HEK293 (cell line): ENCODE data around the gene LPCAT1.

ENCODE experiments used
- CTCF ChIA-PET: fragments of 350-600 bp; formaldehyde crosslinking; extraction: SDS; loops from one replicate; lab custom pipeline; 2021; ENCODE audit warnings: antibody characterized with exemption; lab: Yijun Ruan, JAX
- POLR2A ChIA-PET: fragments of 300-600 bp; formaldehyde crosslinking; extraction: SDS; loops from one replicate; lab custom pipeline; 2020; ENCODE audit warnings: antibody characterized with exemption, inconsistent platforms; lab: Yijun Ruan, JAX
- H3K27ac ChIP-seq: fragments of 200-500 bp; sonication (Bioruptor generic); 2 replicates; pipeline ENCODE4 v1.5.1; 2014; ENCODE audit warnings: low read depth, low read length, control low read depth, inconsistent platforms; ENCODE audit errors: extremely low read depth
- H3K36me3 ChIP-seq, 2 experiments: fragments of 200-500 bp in 1 of 2; sonication (Bioruptor generic) in 1 of 2; 1 replicate in 1 of 2; 2 replicates in 1 of 2; pipeline ENCODE4 v1.5.1; 2014 to 2017; ENCODE audit warnings: inconsistent platforms in 2 of 2, low read length in 2 of 2; ENCODE audit not compliant: control insufficient read depth in 2 of 2, insufficient read depth in 1 of 2
- H3K4me1 ChIP-seq: fragments of 200-500 bp; sonication (Bioruptor generic); 2 replicates; pipeline ENCODE4 v1.5.1; 2014; ENCODE audit warnings: mild to moderate bottlenecking, low read length, inconsistent platforms; ENCODE audit not compliant: control insufficient read depth, insufficient read depth
- H3K4me3 ChIP-seq: 2 replicates; pipeline ENCODE4 v1.5.1; 2011; ENCODE audit warnings: low read depth, mild to moderate bottlenecking, control low read depth, low read length, moderate library complexity
- H3K9me3 ChIP-seq: fragments of 200-500 bp; sonication (Bioruptor generic); 2 replicates; pipeline ENCODE4 v1.5.1; 2014; ENCODE audit warnings: low read depth, low read length, inconsistent platforms; ENCODE audit not compliant: control insufficient read depth, insufficient read depth
- GLI2 ChIP-seq: fragments of 450-650 bp; formaldehyde crosslinking; IDR thresholded peaks from 2 replicates; pipeline ENCODE4; 2017; ENCODE audit warnings: missing biosample characterization, missing genetic modification characterization, low read depth, borderline replicate concordance
- GLIS1 ChIP-seq: fragments of 450-650 bp; formaldehyde crosslinking; IDR thresholded peaks from 2 replicates; pipeline ENCODE4 v1.5.1; 2016; ENCODE audit warnings: missing biosample characterization, missing genetic modification characterization
- KLF1 ChIP-seq: fragments of 450-650 bp; formaldehyde crosslinking; IDR thresholded peaks from 2 replicates; pipeline ENCODE4 v1.5.1; 2016; ENCODE audit warnings: missing biosample characterization, missing genetic modification characterization
- MZF1 ChIP-seq: fragments of 450-650 bp; formaldehyde crosslinking; IDR thresholded peaks from 2 replicates; pipeline ENCODE4 v1.5.1; 2017; ENCODE audit warnings: missing biosample characterization, missing genetic modification characterization, borderline replicate concordance
- RBAK ChIP-seq: fragments of 450-650 bp; formaldehyde crosslinking; IDR thresholded peaks from 2 replicates; pipeline ENCODE4 v1.5.1; 2016; ENCODE audit warnings: missing biosample characterization, missing genetic modification characterization
- REPIN1 ChIP-seq: fragments of 450-650 bp; formaldehyde crosslinking; IDR thresholded peaks from 2 replicates; pipeline ENCODE4 v1.5.1; 2017; ENCODE audit warnings: missing biosample characterization, missing genetic modification characterization, low read depth
- SALL2 ChIP-seq: fragments of 450-650 bp; formaldehyde crosslinking; IDR thresholded peaks from 2 replicates; pipeline ENCODE4 v1.5.0; 2017; ENCODE audit warnings: missing biosample characterization, mild to moderate bottlenecking, missing genetic modification characterization, borderline replicate concordance
- SCRT1 ChIP-seq: fragments of 450-650 bp; formaldehyde crosslinking; IDR thresholded peaks from 2 replicates; pipeline ENCODE4 v1.5.1; 2016; ENCODE audit warnings: missing biosample characterization, missing genetic modification characterization, borderline replicate concordance
- SETDB1 ChIP-seq: IDR thresholded peaks from one replicate; pipeline ENCODE4 v1.6.1; 2017; ENCODE audit warnings: mild to moderate bottlenecking, low read length, moderate library complexity, mixed read lengths; ENCODE audit not compliant: insufficient read length
- SP3 ChIP-seq: fragments of 450-650 bp; formaldehyde crosslinking; IDR thresholded peaks from 2 replicates; pipeline ENCODE4 v1.5.1; 2016; ENCODE audit warnings: missing biosample characterization, missing genetic modification characterization
- TCF7L2 ChIP-seq: IDR thresholded peaks from 2 replicates; pipeline ENCODE4 v1.6.1; 2011; ENCODE audit warnings: low read depth, mild to moderate bottlenecking, inconsistent platforms, low read length, moderate library complexity, borderline replicate concordance
- ZBTB1 ChIP-seq: fragments of 450-650 bp; formaldehyde crosslinking; IDR thresholded peaks from 2 replicates; pipeline ENCODE4 v1.5.1; 2016; ENCODE audit warnings: missing biosample characterization, missing genetic modification characterization
- ZEB2 ChIP-seq: fragments of 450-650 bp; formaldehyde crosslinking; IDR thresholded peaks from 2 replicates; pipeline ENCODE4 v1.5.1; 2016; ENCODE audit warnings: missing biosample characterization, missing genetic modification characterization
- ZNF10 ChIP-seq: fragments of 450-650 bp; formaldehyde crosslinking; IDR thresholded peaks from 2 replicates; pipeline ENCODE4 v1.5.1; 2017; ENCODE audit warnings: missing biosample characterization, missing genetic modification characterization
- ZNF239 ChIP-seq: fragments of 450-650 bp; formaldehyde crosslinking; IDR thresholded peaks from 2 replicates; pipeline ENCODE4 v1.5.1; 2016; ENCODE audit warnings: missing biosample characterization, missing genetic modification characterization
- ZNF311 ChIP-seq: fragments of 450-650 bp; formaldehyde crosslinking; IDR thresholded peaks from 2 replicates; pipeline ENCODE4 v1.5.1; 2017; ENCODE audit warnings: missing biosample characterization, missing genetic modification characterization, borderline replicate concordance
- ZNF341 ChIP-seq: fragments of 450-650 bp; formaldehyde crosslinking; IDR thresholded peaks from 2 replicates; pipeline ENCODE4; 2016; ENCODE audit warnings: low read depth, missing biosample characterization, missing genetic modification characterization
- ZNF350 ChIP-seq: fragments of 450-650 bp; formaldehyde crosslinking; IDR thresholded peaks from 2 replicates; pipeline ENCODE4 v1.5.0; 2017; ENCODE audit warnings: missing biosample characterization, mild to moderate bottlenecking, missing genetic modification characterization
- ZNF391 ChIP-seq: fragments of 450-650 bp; formaldehyde crosslinking; IDR thresholded peaks from 2 replicates; pipeline ENCODE4 v1.5.1; 2016; ENCODE audit warnings: low read depth, missing biosample characterization, missing genetic modification characterization, borderline replicate concordance
- ZNF426 ChIP-seq: fragments of 450-650 bp; formaldehyde crosslinking; IDR thresholded peaks from 2 replicates; pipeline ENCODE4 v1.5.1; 2017; ENCODE audit warnings: missing biosample characterization, missing genetic modification characterization, mild to moderate bottlenecking, inconsistent platforms, moderate library complexity
- ZNF530 ChIP-seq: fragments of 450-650 bp; formaldehyde crosslinking; IDR thresholded peaks from 2 replicates; pipeline ENCODE4 v1.5.1; 2016; ENCODE audit warnings: low read depth, missing biosample characterization, missing genetic modification characterization
- ZNF561 ChIP-seq: fragments of 450-650 bp; IDR thresholded peaks from 2 replicates; pipeline ENCODE4 v1.5.1; 2018; ENCODE audit warnings: missing biosample characterization, missing genetic modification characterization, borderline replicate concordance
- ZNF664 ChIP-seq: fragments of 450-650 bp; formaldehyde crosslinking; IDR thresholded peaks from 2 replicates; pipeline ENCODE4 v1.5.1; 2016; ENCODE audit warnings: missing biosample characterization, missing genetic modification characterization
- ZNF747 ChIP-seq: fragments of 450-650 bp; formaldehyde crosslinking; IDR thresholded peaks from 2 replicates; pipeline ENCODE4 v1.5.1; 2016; ENCODE audit warnings: missing biosample characterization, missing genetic modification characterization
- ZNF76 ChIP-seq: fragments of 450-650 bp; formaldehyde crosslinking; IDR thresholded peaks from 2 replicates; pipeline ENCODE4; 2016; ENCODE audit warnings: low read depth, missing biosample characterization, missing genetic modification characterization, borderline replicate concordance
- ZNF777 ChIP-seq: fragments of 450-650 bp; formaldehyde crosslinking; IDR thresholded peaks from 2 replicates; pipeline ENCODE4 v1.5.1; 2017; ENCODE audit warnings: missing biosample characterization, missing genetic modification characterization, borderline replicate concordance
- ZNF792 ChIP-seq: fragments of 450-650 bp; formaldehyde crosslinking; IDR thresholded peaks from 2 replicates; pipeline ENCODE4 v1.5.1; 2016; ENCODE audit warnings: missing biosample characterization, missing genetic modification characterization
- ZSCAN30 ChIP-seq: fragments of 450-650 bp; IDR thresholded peaks from 2 replicates; pipeline ENCODE4 v1.5.1; 2018; ENCODE audit warnings: missing biosample characterization, mild to moderate bottlenecking, missing genetic modification characterization, moderate library complexity
- TF ChIP-seq, protein P1 (sequence below): fragments of 450-650 bp; formaldehyde crosslinking; IDR thresholded peaks from 2 replicates; pipeline ENCODE4 v1.5.1; 2016; ENCODE audit warnings: missing biosample characterization, missing genetic modification characterization
- TF ChIP-seq, protein P2 (sequence below): fragments of 450-650 bp; formaldehyde crosslinking; IDR thresholded peaks from 2 replicates; pipeline ENCODE4 v1.5.1; 2016; ENCODE audit warnings: missing biosample characterization, missing genetic modification characterization

LPCAT1 gene

DNA sequence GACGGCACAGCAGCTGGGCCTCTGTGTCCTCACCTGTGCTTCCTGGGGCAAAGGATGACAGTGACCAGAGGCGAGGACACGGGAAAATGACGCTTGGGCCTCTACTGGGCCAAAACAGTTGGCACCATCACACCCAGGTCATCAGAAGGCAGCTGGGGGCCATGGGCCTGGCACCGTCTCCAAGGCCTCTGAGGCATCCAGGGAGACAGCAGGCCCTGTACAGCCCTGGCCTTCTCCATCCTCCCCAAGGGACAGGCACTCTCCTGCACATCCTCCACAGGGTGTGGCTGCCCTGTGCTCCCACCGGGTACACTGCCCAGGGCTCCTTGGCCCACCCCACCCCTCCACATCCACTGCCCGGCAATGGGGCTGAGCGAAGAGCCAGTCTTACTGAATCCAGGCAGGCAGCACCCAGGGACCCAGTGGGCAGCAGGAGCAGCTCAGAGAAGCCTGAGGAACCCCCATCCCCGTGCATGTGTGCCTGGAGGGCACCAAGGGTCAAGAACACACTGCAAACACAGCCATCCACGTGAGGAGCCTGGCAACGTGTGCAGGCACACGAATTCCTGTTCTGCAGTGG, 4.0 kb downstream of the LPCAT1 start:
- CTCF ChIA-PET: interaction anchor here (0.6 kb wide), 1 partner anchor 191 kb away, joined by 3 read pairs; no protein-coding TSS in a partner anchor
- POLR2A ChIA-PET: interaction anchor here (0.6 kb wide), 1 partner anchor 1251 kb away, joined by 4 read pairs; no protein-coding TSS in a partner anchor
- peaks cover 27 to 53% of the 10 kb centered on the region in 2 experiments for H3K36me3 ChIP-seq

DNA sequence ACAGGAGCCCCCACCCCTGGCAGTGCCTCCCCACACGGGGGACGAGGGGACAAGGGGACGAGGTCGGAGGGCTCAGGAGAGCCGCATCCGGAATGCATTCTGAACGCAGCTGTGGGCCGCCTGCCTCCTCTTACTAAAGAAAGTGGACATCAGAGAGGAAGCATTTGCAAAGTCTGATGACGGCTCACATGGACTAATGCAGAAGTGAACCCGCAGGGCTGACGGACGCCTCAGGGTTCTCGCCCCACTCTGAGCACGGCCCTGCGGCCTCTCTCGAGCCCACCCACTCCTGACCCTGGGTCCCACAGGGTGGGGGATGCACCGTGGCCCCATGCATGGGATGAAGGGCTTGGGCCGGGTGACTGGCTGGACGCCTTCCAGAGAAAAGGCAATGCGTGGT, 5.9 kb downstream of the LPCAT1 start:
- no peak overlapping the region for H3K4me3 ChIP-seq
- no peak for TF ChIP-seq ZNF76
- no peak for TF ChIP-seq ZNF311 (tag by site-specific recombination)
- TF ChIP-seq ZEB2 (tag by site-specific recombination): no peak
- TF ChIP-seq, protein P1, sequence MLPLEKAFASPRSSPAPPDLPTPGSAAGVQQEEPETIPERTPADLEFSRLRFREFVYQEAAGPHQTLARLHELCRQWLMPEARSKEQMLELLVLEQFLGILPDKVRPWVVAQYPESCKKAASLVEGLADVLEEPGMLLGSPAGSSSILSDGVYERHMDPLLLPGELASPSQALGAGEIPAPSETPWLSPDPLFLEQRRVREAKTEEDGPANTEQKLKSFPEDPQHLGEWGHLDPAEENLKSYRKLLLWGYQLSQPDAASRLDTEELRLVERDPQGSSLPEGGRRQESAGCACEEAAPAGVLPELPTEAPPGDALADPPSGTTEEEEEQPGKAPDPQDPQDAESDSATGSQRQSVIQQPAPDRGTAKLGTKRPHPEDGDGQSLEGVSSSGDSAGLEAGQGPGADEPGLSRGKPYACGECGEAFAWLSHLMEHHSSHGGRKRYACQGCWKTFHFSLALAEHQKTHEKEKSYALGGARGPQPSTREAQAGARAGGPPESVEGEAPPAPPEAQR (tag by site-specific recombination): no peak
- no peak for TF ChIP-seq GLIS1
- TF ChIP-seq GLI2 (tag by site-specific recombination): no peak
- TF ChIP-seq ZNF341 (tag by site-specific recombination): no peak
- TF ChIP-seq ZNF391 (tag by site-specific recombination): no peak
- TF ChIP-seq RBAK: no peak
- TF ChIP-seq ZSCAN30 (tag by site-specific recombination): no peak
- TF ChIP-seq SETDB1: no peak
- POLR2A ChIA-PET: no interaction called here
- H3K9me3 ChIP-seq: no peaks in the 10 kb centered on the region
- no peak overlapping the region for H3K27ac ChIP-seq
- H3K36me3 ChIP-seq: peaks cover 27 to 72% of the 10 kb centered on the region in 2 experiments
- CTCF ChIA-PET: no interaction called here
- peaks cover 15% of the 10 kb centered on the region for H3K4me1 ChIP-seq

More for the DNA sequence above, 4.0 kb downstream of the LPCAT1 start:
- TF ChIP-seq, protein P2, sequence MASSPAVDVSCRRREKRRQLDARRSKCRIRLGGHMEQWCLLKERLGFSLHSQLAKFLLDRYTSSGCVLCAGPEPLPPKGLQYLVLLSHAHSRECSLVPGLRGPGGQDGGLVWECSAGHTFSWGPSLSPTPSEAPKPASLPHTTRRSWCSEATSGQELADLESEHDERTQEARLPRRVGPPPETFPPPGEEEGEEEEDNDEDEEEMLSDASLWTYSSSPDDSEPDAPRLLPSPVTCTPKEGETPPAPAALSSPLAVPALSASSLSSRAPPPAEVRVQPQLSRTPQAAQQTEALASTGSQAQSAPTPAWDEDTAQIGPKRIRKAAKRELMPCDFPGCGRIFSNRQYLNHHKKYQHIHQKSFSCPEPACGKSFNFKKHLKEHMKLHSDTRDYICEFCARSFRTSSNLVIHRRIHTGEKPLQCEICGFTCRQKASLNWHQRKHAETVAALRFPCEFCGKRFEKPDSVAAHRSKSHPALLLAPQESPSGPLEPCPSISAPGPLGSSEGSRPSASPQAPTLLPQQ: no peak
- no peak for TF ChIP-seq KLF1 (tag by site-specific recombination)
- no peak for TF ChIP-seq ZNF777
- no peak for TF ChIP-seq ZBTB1 (tag by site-specific recombination)
- TF ChIP-seq ZNF747 (tag by site-specific recombination): no peak
- no peak for TF ChIP-seq REPIN1 (tag by site-specific recombination)
- no peak for TF ChIP-seq ZNF239 (tag by site-specific recombination)
- TF ChIP-seq TCF7L2: no peak
- no peak for TF ChIP-seq SP3 (tag by site-specific recombination)
- TF ChIP-seq ZNF561: no peak
- TF ChIP-seq ZNF391 (tag by site-specific recombination): no peak
- no peak for TF ChIP-seq ZNF530 (tag by site-specific recombination)
- no peak for TF ChIP-seq SCRT1 (tag by site-specific recombination)
- no peak for TF ChIP-seq ZNF792 (tag by site-specific recombination)
- no peak for TF ChIP-seq MZF1
- TF ChIP-seq ZNF350 (tag by site-specific recombination): no peak
- TF ChIP-seq SALL2: no peak
- no peak for TF ChIP-seq ZNF10 (tag by site-specific recombination)
- TF ChIP-seq ZNF426 (tag by site-specific recombination): no peak
- TF ChIP-seq ZNF664 (tag by site-specific recombination): no peak
- Histone ChIP-seq H3K27ac (no peak overlapping the region), H3K4me1 (peaks cover 20% of the 10 kb centered on the region), H3K4me3 (no peak overlapping the region), H3K9me3 (no peaks in the 10 kb centered on the region)
